ENCODE measurements around the gene ZNF543. TPM values are rescaled to one million over a fixed set of nuclear protein-coding genes. Genes with fewer than 3 reads are reported as not detected.

The ZNF543 gene
- total and polyA plus RNA-seq, 9 of the 15 experiments (the other 6 are each of a cell fraction or from before 2014, with no cell fraction given) = 0.14 to 5.5 (median 2.4) TPM

- TF ChIP-seq THRAP3 (IDR thresholded peaks at IDR 0.05; ENCODE audit: borderline replicate concordance) (no peak), MEF2D (tag; conservative IDR thresholded peaks at IDR 0.05; ENCODE audit: low read depth) (0 out of 2 replicates have a peak, but pooled peaks have one; percentile 5), NR2F6 (CRISPR knock-in tag; IDR thresholded peaks at IDR 0.05) (no peak), ZNF740 (CRISPR knock-in tag; IDR thresholded peaks at IDR 0.05) (no peak), ZNF740 (tag; IDR thresholded peaks at IDR 0.05) (no peak)
- POLR2A ChIA-PET = no interaction called here
- in situ Hi-C loops (cut with MboI) = no loop called here
- ATAC-seq (no peak), DNase-seq (ENCODE audit: extremely low read depth in 1 of 4, low spot score in 3 of 4) (no peak), FAIRE-seq (no peak)
- Histone ChIP-seq H3K9me1 (ENCODE audit: control insufficient read depth, insufficient read depth, low read length) (no peaks in the 10 kb centered on the region), H3K36me3 (ENCODE audit: control insufficient read depth, insufficient read depth, low read length) (no peaks in the 10 kb centered on the region), H3K4me3 (no peak overlapping the region), H2AFZ (ENCODE audit: low read depth, low read length) (no peak overlapping the region), H3K9me3 (replicated peaks; ENCODE audit: control insufficient read depth, insufficient read depth, low read depth, low read length) (no peaks in the 10 kb centered on the region), H4K20me1 (replicated peaks; ENCODE audit: control insufficient read depth, insufficient read depth, low read length) (no peaks in the 10 kb centered on the region), H3K4me1 (replicated peaks in 1 of 2; ENCODE audit: control insufficient read depth in 2 of 2, insufficient read depth in 2 of 2, low read length in 2 of 2) (no peaks in the 10 kb centered on the region; a peak in 1 of 5 replicates), H3K4me2 (ENCODE audit: insufficient read depth, low read length) (no peak overlapping the region), H3K27me3 (ENCODE audit: control insufficient read depth in 2 of 2, insufficient read depth in 2 of 2, low read length in 2 of 2) (no peaks in the 10 kb centered on the region), H3K27ac (ENCODE audit: extremely low read depth, low read depth, low read length) (no peak overlapping the region), H3K9ac (ENCODE audit: insufficient read depth in 1 of 2, low read depth in 2 of 2, low read length in 2 of 2) (no peak overlapping the region), H3K79me2 (ENCODE audit: control insufficient read depth, insufficient read depth, low read length) (no peaks in the 10 kb centered on the region)
- no TSS peak for BruUV-seq (replicated peaks)
- intact Hi-C loops (cut with micrococcal nuclease) = no loop called here
- CTCF ChIA-PET (ENCODE audit: low intra/inter-chr PET ratio) = no interaction called here
- 5% methylated on average over 3 of the region's 3 CpGs for WGBS (ENCODE audit: insufficient coverage, low coverage, missing lambda C conversion rate)
These were observed 18.6 kb downstream of the ZNF543 start for GRCh38 chr19:57338877-57339276.

GRCh38 chr19:57342582-57342981 lies 22.3 kb downstream of the ZNF543 start:
- no peak for DNase-seq (ENCODE audit: extremely low read depth in 1 of 4, low spot score in 3 of 4)
- ChIA-PET CTCF (ENCODE audit: low intra/inter-chr PET ratio) (no interaction called here), POLR2A (no interaction called here)
- no peak for FAIRE-seq
- intact Hi-C loops (cut with micrococcal nuclease) (no loop called here), in situ Hi-C loops (cut with MboI) (no loop called here)
- Histone ChIP-seq H3K27me3 (ENCODE audit: control insufficient read depth in 2 of 2, insufficient read depth in 2 of 2, low read length in 2 of 2) (no peaks in the 10 kb centered on the region), H2AFZ (ENCODE audit: low read depth, low read length) (no peak overlapping the region), H4K20me1 (replicated peaks; ENCODE audit: control insufficient read depth, insufficient read depth, low read length) (no peaks in the 10 kb centered on the region), H3K27ac (ENCODE audit: extremely low read depth, low read depth, low read length) (no peak overlapping the region), H3K4me3 (no peak overlapping the region), H3K9ac (ENCODE audit: insufficient read depth in 1 of 2, low read depth in 2 of 2, low read length in 2 of 2) (no peak overlapping the region), H3K4me2 (ENCODE audit: insufficient read depth, low read length) (no peak overlapping the region), H3K4me1 (replicated peaks in 1 of 2; ENCODE audit: control insufficient read depth in 2 of 2, insufficient read depth in 2 of 2, low read length in 2 of 2) (no peaks in the 10 kb centered on the region; a peak in 1 of 5 replicates), H3K79me2 (ENCODE audit: control insufficient read depth, insufficient read depth, low read length) (no peaks in the 10 kb centered on the region), H3K9me1 (ENCODE audit: control insufficient read depth, insufficient read depth, low read length) (no peaks in the 10 kb centered on the region), H3K9me3 (replicated peaks; ENCODE audit: control insufficient read depth, insufficient read depth, low read depth, low read length) (no peaks in the 10 kb centered on the region), H3K36me3 (ENCODE audit: control insufficient read depth, insufficient read depth, low read length) (no peaks in the 10 kb centered on the region)
- no peak; the same call in 2 of the 3 replicates for ATAC-seq
- TF ChIP-seq L3MBTL2 (IDR thresholded peaks at IDR 0.05) (0 out of 2 replicates have a peak, but pooled peaks have one; percentile 14), ZNF277 (CRISPR knock-in tag; IDR thresholded peaks at IDR 0.05; ENCODE audit: borderline replicate concordance) (no peak), ATF3 (IDR thresholded peaks at IDR 0.05) (peak; percentile 65), ATF3 (CRISPR knock-in tag; conservative IDR thresholded peaks at IDR 0.05) (no peak), CEBPG (CRISPR knock-in tag; IDR thresholded peaks at IDR 0.05) (no peak), CEBPG (tag; conservative IDR thresholded peaks at IDR 0.05 in 1 of 2, IDR thresholded peaks at IDR 0.05 in 1 of 2) (peak in 1 of 2 experiments; percentile 70; a peak in 1 of 4 replicates), POLR2A (conservative IDR thresholded peaks at IDR 0.05) (no peak), TRIM24 (IDR thresholded peaks at IDR 0.05) (peak in 1 of 2 experiments; percentile 39; a peak in 1 of 4 replicates)
- no TSS peak for BruUV-seq (replicated peaks)
- WGBS (ENCODE audit: insufficient coverage, low coverage, missing lambda C conversion rate) = 5% methylated on average over 6 of the region's 6 CpGs
